Breast epithelium (tissue), 4 donors: ENCODE measurements around the gene DGKB. TPM values are rescaled to one million over a fixed set of nuclear protein-coding genes. Genes with fewer than 3 reads are reported as not detected.

Experiments
- DNase-seq, 2 donors: peaks; one replicate each; pipeline ENCODE4 v3.0.0-alpha.2; 2019; ENCODE audit warnings: low spot score in 2 of 2
- H3K27ac ChIP-seq, 2 donors: fragments of 200-600 bp; sonication (generic) in 1 of 2; one replicate each; pipeline ENCODE4 v1.5.1; 2016 to 2019; ENCODE audit warnings: mild to moderate bottlenecking in 1 of 2
- H3K27me3 ChIP-seq, 2 donors: fragments of 200-600 bp; sonication (generic) in 1 of 2; one replicate each; pipeline versions ENCODE4 v1.5.1 to v1.6.0; 2017 to 2019; ENCODE audit warnings: control low read depth in 1 of 2, mild to moderate bottlenecking in 1 of 2
- H3K36me3 ChIP-seq: fragments of 200-600 bp; one replicate; pipeline ENCODE4 v1.5.1; 2019
- H3K4me1 ChIP-seq, 2 donors: fragments of 200-600 bp; sonication (generic); one replicate each; pipeline ENCODE4 v1.5.1; 2016 to 2019; ENCODE audit warnings: control low read depth in 1 of 2
- H3K4me3 ChIP-seq, 3 donors: fragments of 200-600 bp; sonication (generic); 1 replicate in 2 of 3; 2 replicates in 1 of 3; pipeline ENCODE4 v1.5.1; 2016 to 2019; ENCODE audit warnings: mild to moderate bottlenecking in 3 of 3, moderate library complexity in 2 of 3
- H3K9me3 ChIP-seq, 2 donors: fragments of 200-600 bp; sonication (generic) in 1 of 2; one replicate each; pipeline ENCODE4 v1.5.1; 2016 to 2019; ENCODE audit warnings: control low read depth in 1 of 2
- POLR2A ChIP-seq: fragments of 450-650 bp; IDR thresholded peaks from one replicate; pipeline ENCODE4 v1.6.1; 2016; ENCODE audit warnings: antibody characterized with exemption, mild to moderate bottlenecking, moderate library complexity
- POLR2AphosphoS5 ChIP-seq, 3 donors: sonication (generic); formaldehyde crosslinking; IDR thresholded peaks; one replicate each; pipeline ENCODE4 v1.6.1; 2017; ENCODE audit warnings: antibody characterized with exemption in 3 of 3
- intact Hi-C: fragments of 100-400 bp; cut with DNase I; formaldehyde crosslinking; loops from one replicate; pipeline ENCODE4 v1.15.1; 2023; ENCODE audit warnings: low total_unique reads
- total RNA-seq, 3 donors: library from RNA; depleted of rRNA; stranded (reverse); fragments of >200 nt; gene quantifications; one replicate each; pipeline ENCODE4 v1.1.0, GENCODE V29; 2016
- TF ChIP-seq, protein P1 (sequence below), 3 donors: fragments of 450-650 bp; IDR thresholded peaks; one replicate each; pipeline ENCODE4 v1.5.1; 2016 to 2017; ENCODE audit warnings: antibody characterized with exemption in 3 of 3, mild to moderate bottlenecking in 3 of 3, moderate library complexity in 3 of 3

Gene DGKB
- total RNA-seq, 3 donors from 2014 or later: 0.16 to 0.44 (median 0.33) TPM

GRCh38 chr7:14381936-14382335 is 520.6 kb downstream of the DGKB start:
- TF ChIP-seq POLR2AphosphoS5 (IDR thresholded peaks at IDR 0.05) (no peak), POLR2A (no peak)
- TF ChIP-seq, protein P1, sequence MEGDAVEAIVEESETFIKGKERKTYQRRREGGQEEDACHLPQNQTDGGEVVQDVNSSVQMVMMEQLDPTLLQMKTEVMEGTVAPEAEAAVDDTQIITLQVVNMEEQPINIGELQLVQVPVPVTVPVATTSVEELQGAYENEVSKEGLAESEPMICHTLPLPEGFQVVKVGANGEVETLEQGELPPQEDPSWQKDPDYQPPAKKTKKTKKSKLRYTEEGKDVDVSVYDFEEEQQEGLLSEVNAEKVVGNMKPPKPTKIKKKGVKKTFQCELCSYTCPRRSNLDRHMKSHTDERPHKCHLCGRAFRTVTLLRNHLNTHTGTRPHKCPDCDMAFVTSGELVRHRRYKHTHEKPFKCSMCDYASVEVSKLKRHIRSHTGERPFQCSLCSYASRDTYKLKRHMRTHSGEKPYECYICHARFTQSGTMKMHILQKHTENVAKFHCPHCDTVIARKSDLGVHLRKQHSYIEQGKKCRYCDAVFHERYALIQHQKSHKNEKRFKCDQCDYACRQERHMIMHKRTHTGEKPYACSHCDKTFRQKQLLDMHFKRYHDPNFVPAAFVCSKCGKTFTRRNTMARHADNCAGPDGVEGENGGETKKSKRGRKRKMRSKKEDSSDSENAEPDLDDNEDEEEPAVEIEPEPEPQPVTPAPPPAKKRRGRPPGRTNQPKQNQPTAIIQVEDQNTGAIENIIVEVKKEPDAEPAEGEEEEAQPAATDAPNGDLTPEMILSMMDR (IDR thresholded peaks at IDR 0.05): no peak
- intact Hi-C loops: no loop called here
- H3K9me3 ChIP-seq: no peaks in the 10 kb centered on the region
- H3K36me3 ChIP-seq: no peaks in the 10 kb centered on the region
- H3K4me1 ChIP-seq: no peaks in the 10 kb centered on the region
- no peaks in the 10 kb centered on the region for H3K27me3 ChIP-seq
- H3K4me3 ChIP-seq: no peak overlapping the region
- no peak for DNase-seq
- no peak overlapping the region for H3K27ac ChIP-seq

GRCh38 chr7:14381306-14381705 is 521.2 kb downstream of the DGKB start:
- TF ChIP-seq POLR2AphosphoS5 (IDR thresholded peaks at IDR 0.05): no peak
- TF ChIP-seq POLR2A: no peak
- TF ChIP-seq, protein P1 (IDR thresholded peaks at IDR 0.05): no peak
- intact Hi-C loops: no loop called here
- Histone ChIP-seq H3K4me3 (no peak overlapping the region), H3K27ac (no peak overlapping the region), H3K36me3 (no peaks in the 10 kb centered on the region), H3K27me3 (no peaks in the 10 kb centered on the region), H3K9me3 (no peaks in the 10 kb centered on the region), H3K4me1 (no peaks in the 10 kb centered on the region)
- DNase-seq: no peak

GRCh38 chr7:14380881-14381280 is 521.7 kb downstream of the DGKB start:
- TF ChIP-seq POLR2AphosphoS5 (IDR thresholded peaks at IDR 0.05): no peak
- TF ChIP-seq, protein P1 (IDR thresholded peaks at IDR 0.05): no peak
- no peak for TF ChIP-seq POLR2A
- Histone ChIP-seq H3K4me3 (no peak overlapping the region), H3K9me3 (no peaks in the 10 kb centered on the region), H3K4me1 (no peaks in the 10 kb centered on the region), H3K27ac (no peak overlapping the region), H3K27me3 (no peaks in the 10 kb centered on the region), H3K36me3 (no peaks in the 10 kb centered on the region)
- intact Hi-C loops: no loop called here
- DNase-seq: no peak

DNA sequence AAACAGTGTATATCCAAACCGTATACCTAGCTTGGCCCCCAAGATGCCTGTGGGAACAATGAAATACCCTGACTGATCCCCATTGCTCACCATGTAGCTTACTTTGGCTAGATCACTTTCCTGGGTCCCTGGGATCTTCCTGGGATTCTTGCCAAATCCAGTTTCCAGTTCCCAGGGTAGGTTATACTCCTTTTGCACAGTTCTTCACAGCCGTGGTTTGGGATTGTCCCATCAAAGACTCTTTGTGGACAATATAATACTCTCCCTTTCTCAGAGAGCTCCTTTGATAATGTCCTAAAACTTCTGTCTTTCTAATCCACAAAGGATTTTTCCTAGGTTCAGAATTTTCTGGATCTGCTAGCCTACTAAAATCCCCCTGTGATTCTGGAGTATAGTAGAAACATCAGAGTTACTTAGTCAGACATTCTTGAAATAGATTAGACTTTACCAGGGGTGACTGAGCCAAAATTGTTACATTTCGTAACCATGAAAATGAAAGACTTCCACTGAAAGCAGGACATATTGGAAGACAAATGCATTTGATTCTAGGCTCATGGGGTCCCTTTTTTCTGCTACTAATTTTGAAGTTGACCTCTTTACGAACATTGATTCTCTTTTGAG is 524.8 kb downstream of the DGKB start:
- Histone ChIP-seq H3K9me3 (no peaks in the 10 kb centered on the region), H3K36me3 (no peaks in the 10 kb centered on the region), H3K27ac (no peak overlapping the region), H3K27me3 (no peaks in the 10 kb centered on the region), H3K4me3 (no peak overlapping the region), H3K4me1 (no peaks in the 10 kb centered on the region)
- TF ChIP-seq POLR2A (no peak), POLR2AphosphoS5 (IDR thresholded peaks at IDR 0.05) (no peak)
- TF ChIP-seq, protein P1 (IDR thresholded peaks at IDR 0.05): no peak
- intact Hi-C loops: no loop called here
- DNase-seq: no peak

DNA sequence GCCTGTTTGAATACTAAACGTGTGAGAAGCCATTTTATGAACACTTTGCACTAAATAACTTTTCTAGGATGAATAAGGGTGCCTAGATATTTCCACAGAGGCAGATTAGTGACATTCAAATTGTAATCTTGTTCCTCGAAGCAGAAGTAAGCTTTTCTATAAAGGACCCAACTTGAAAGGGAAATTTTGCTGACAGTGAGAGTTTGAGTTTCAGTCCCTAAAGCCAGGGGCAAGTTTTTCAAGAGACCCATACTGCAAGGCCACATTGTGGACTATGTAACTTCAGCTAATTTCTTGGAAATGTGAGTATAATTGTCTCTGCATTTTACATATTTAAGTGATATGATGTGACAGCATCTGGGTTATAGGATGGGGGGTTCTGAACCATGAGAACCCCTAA is 525.8 kb downstream of the DGKB start:
- Histone ChIP-seq H3K27ac (no peak overlapping the region), H3K4me3 (no peak overlapping the region), H3K4me1 (no peaks in the 10 kb centered on the region), H3K36me3 (no peaks in the 10 kb centered on the region), H3K9me3 (no peaks in the 10 kb centered on the region), H3K27me3 (no peaks in the 10 kb centered on the region)
- intact Hi-C loops: no loop called here
- no peak for DNase-seq
- TF ChIP-seq POLR2AphosphoS5 (IDR thresholded peaks at IDR 0.05): no peak
- no peak for TF ChIP-seq POLR2A
- TF ChIP-seq, protein P1 (IDR thresholded peaks at IDR 0.05): no peak
